Fibroblast of skin of back (primary cell): ENCODE measurements around the gene LRP4.

Source experiments
- DNase-seq: peaks from one replicate; pipeline ENCODE4 v3.0.0-alpha.2; 2013

LRP4 gene

GRCh38 chr11:46920755-46921154 is 2.4 kb upstream of the LRP4 start:
- peak; percentile 100 for DNase-seq

- DNase-seq, result no peak
Measured at GRCh38 chr11:46918788-46919513, 601 bp upstream of the LRP4 start.

- DNase-seq, result no peak
Measured at GRCh38 chr11:46917762-46918082, 628 bp downstream of the LRP4 start.

- no peak for DNase-seq
Measured at GRCh38 chr11:46917109-46917761, 1.1 kb downstream of the LRP4 start.

GRCh38 chr11:46916286-46917108 is 1.9 kb downstream of the LRP4 start:
- DNase-seq, result peak; percentile 79

GRCh38 chr11:46914910-46915309 is 3.4 kb downstream of the LRP4 start:
- DNase-seq, result no peak

- DNase-seq, result peak; percentile 79
Measured at GRCh38 chr11:46914363-46914762, 4.0 kb downstream of the LRP4 start.

- no peak for DNase-seq
Measured at GRCh38 chr11:46913484-46913883, 4.9 kb downstream of the LRP4 start.

GRCh38 chr11:46912526-46913150 is 5.7 kb downstream of the LRP4 start:
- peak; percentile 33 for DNase-seq

GRCh38 chr11:46907606-46908005 is 10.7 kb downstream of the LRP4 start:
- no peak for DNase-seq

- DNase-seq, result peak; percentile 26
Measured at GRCh38 chr11:46906609-46907041, 11.7 kb downstream of the LRP4 start.

- DNase-seq, result no peak
Measured at GRCh38 chr11:46905806-46906205, 12.5 kb downstream of the LRP4 start.

- DNase-seq, result no peak
Measured at GRCh38 chr11:46903846-46904245, 14.5 kb downstream of the LRP4 start.

GRCh38 chr11:46902694-46903093 is 15.7 kb downstream of the LRP4 start:
- no peak for DNase-seq

- no peak for DNase-seq
Measured at GRCh38 chr11:46901156-46901555, 17.2 kb downstream of the LRP4 start.

- no peak for DNase-seq
Measured at GRCh38 chr11:46900091-46900746, 18.1 kb downstream of the LRP4 start.

- DNase-seq, result no peak
Measured at GRCh38 chr11:46899501-46900025, 18.8 kb downstream of the LRP4 start.

- no peak for DNase-seq
Measured at GRCh38 chr11:46898396-46899095, 19.8 kb downstream of the LRP4 start.

GRCh38 chr11:46896719-46897406 is 21.5 kb downstream of the LRP4 start:
- DNase-seq, result peak; percentile 66

GRCh38 chr11:46895821-46896220 is 22.5 kb downstream of the LRP4 start:
- DNase-seq, result no peak

- no peak for DNase-seq
Measured at GRCh38 chr11:46894961-46895360, 23.4 kb downstream of the LRP4 start.
